ENCODE results near the gene ACOXL.

ACOXL gene

GRCh38 chr2:110726285-110726684 is 6.1 kb upstream of the ACOXL start:
- H3K9me3 ChIP-seq: no peaks in the 10 kb centered on the region
- no peaks in the 10 kb centered on the region for H3K27me3 ChIP-seq
- H3K36me3 ChIP-seq: no peaks in the 10 kb centered on the region
- DNase-seq: no peak
- no peaks in the 10 kb centered on the region for H3K4me1 ChIP-seq
- TF ChIP-seq CTCF (IDR thresholded peaks at IDR 0.05; ENCODE audit: low read depth, low read length): no peak
- no peak overlapping the region for H3K4me3 ChIP-seq (ENCODE audit: low read depth, low read length)

GRCh38 chr2:110727923-110728322 is 4.5 kb upstream of the ACOXL start:
- peaks cover 11% of the 10 kb centered on the region; the same call in 1 of the 2 replicates for H3K27me3 ChIP-seq
- no peaks in the 10 kb centered on the region for H3K9me3 ChIP-seq
- TF ChIP-seq CTCF (IDR thresholded peaks at IDR 0.05; ENCODE audit: low read depth, low read length): no peak
- no peaks in the 10 kb centered on the region for H3K36me3 ChIP-seq
- DNase-seq: no peak
- no peaks in the 10 kb centered on the region for H3K4me1 ChIP-seq
- H3K4me3 ChIP-seq (ENCODE audit: low read depth, low read length): no peak overlapping the region

DNA sequence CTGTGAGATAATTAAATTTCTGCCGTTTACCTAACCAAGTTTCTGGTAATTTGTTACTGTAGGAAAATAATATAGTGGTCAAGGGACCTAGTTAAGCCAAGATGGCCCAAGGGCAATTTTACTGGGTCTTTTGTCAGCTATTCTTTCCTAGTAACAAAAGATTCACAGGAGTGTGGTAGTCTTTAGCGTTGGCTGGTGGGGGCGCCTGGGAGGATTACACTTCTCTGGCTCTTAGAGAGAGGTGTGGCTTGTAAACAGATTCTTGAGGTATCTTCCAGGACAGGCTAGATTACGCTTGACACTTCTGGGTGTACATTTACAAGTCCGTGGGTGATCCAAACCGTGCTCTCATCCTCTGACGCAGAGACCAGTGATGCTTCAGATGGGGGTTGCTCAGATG is 3.3 kb upstream of the ACOXL start:
- Histone ChIP-seq H3K9me3 (no peaks in the 10 kb centered on the region), H3K4me1 (no peaks in the 10 kb centered on the region), H3K27me3 (peaks cover 13% of the 10 kb centered on the region; the same call in 1 of the 2 replicates), H3K4me3 (ENCODE audit: low read depth, low read length) (no peak overlapping the region), H3K36me3 (no peaks in the 10 kb centered on the region)
- no peak for DNase-seq
- TF ChIP-seq CTCF (IDR thresholded peaks at IDR 0.05; ENCODE audit: low read depth, low read length): no peak

DNA sequence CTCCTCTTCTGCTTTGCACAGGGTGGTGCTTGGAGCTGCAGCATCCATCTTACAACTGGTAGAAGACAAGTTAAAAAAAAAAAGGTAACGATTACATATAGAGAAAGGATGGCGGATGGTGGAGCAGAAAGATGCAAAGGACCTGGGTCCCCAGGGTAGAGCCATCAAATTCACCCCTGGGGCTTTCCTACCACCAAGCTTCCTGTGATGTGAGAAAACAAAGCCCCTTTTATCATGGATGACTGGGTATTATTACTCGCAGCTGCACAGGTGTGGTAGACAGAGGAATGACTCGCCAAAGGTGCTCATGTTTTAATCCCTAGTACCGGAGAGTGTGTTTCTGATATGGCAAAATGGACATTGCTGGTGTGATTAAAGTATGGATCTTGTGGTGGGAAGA is 1.3 kb upstream of the ACOXL start:
- DNase-seq: no peak
- TF ChIP-seq CTCF (IDR thresholded peaks at IDR 0.05; ENCODE audit: low read depth, low read length): no peak
- H3K4me1 ChIP-seq: no peaks in the 10 kb centered on the region
- H3K4me3 ChIP-seq (ENCODE audit: low read depth, low read length): no peak overlapping the region
- H3K27me3 ChIP-seq: peaks cover 13% of the 10 kb centered on the region; the same call in 1 of the 2 replicates
- no peaks in the 10 kb centered on the region for H3K9me3 ChIP-seq
- H3K36me3 ChIP-seq: no peaks in the 10 kb centered on the region

DNA sequence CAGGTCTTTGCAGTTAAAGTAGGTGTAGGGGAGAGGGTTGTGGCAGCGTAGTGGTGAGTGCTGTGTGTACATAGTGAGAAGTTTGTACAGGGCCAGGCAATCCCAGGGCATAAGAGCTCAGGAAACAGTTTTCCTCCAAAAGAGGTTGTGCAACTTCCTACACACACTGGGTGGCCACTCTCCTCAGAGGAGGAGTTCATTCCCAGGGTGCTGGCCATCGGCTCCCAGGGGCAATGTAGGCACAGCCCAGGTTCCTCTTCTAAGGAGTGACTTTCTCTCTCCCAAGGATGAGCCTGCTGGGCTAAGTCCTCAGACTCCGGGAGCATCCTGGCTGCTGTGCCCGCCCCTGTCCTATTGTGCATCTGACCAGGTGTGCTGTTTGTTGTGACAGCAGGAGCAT is 3.0 kb downstream of the ACOXL start:
- no peak for DNase-seq
- no peaks in the 10 kb centered on the region for H3K9me3 ChIP-seq
- no peaks in the 10 kb centered on the region for H3K4me1 ChIP-seq
- no peak overlapping the region for H3K4me3 ChIP-seq (ENCODE audit: low read depth, low read length)
- H3K27me3 ChIP-seq: peaks cover 13% of the 10 kb centered on the region; the same call in 1 of the 2 replicates
- TF ChIP-seq CTCF (IDR thresholded peaks at IDR 0.05; ENCODE audit: low read depth, low read length): no peak
- no peaks in the 10 kb centered on the region for H3K36me3 ChIP-seq

- DNase-seq: no peak
- Histone ChIP-seq H3K4me1 (no peaks in the 10 kb centered on the region), H3K4me3 (ENCODE audit: low read depth, low read length) (no peak overlapping the region), H3K27me3 (peaks cover 3% of the 10 kb centered on the region; the same call in 1 of the 2 replicates), H3K36me3 (no peaks in the 10 kb centered on the region), H3K9me3 (no peaks in the 10 kb centered on the region)
- no peak for TF ChIP-seq CTCF (IDR thresholded peaks at IDR 0.05; ENCODE audit: low read depth, low read length)
Measured at GRCh38 chr2:110737783-110738182, 5.4 kb downstream of the ACOXL start.
